GM21529 (cell line): Measurements from ENCODE around the gene SNX8.

ENCODE experiments used
- ATAC-seq: cut with Tn5 transposase; IDR thresholded peaks from one replicate; pipeline ENCODE4 v1.9.1; 2021; ENCODE audit not compliant: unreplicated experiment

SNX8 gene

DNA sequence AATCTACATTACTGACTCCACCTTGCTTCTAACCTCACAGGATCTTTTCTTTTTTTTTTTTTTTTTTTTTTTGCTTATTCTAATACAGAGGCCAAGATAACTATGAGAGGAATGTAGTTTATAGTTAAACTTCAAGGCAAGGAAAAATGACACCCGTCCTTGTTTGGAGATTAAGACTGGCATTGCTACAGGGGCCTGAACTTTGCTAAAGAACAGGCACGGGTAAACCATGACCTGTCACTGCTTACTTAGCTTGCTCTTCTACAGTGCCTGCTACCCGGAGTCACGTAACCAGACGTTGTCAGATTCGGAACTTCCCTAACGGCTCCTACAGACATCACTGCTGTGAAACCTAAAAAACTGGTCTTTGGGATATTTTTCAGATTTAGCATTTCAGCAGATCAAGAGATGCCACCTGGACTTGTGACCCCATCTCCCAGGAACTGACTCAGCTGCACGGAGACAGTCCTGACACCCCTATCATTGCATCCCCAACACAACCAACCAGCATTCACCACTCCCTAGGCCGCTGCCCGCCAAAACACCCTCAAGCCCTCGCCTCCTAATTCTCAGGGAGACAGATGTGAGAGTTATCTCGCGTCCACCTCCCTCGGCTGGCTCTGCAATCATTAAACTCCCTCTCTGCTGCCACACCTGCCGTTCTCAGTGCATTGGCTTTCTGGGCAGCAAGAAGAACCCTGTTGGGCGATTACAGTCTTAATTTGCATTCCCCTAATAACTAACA, 109.0 kb downstream of the SNX8 start:
- ATAC-seq = no peak

DNA sequence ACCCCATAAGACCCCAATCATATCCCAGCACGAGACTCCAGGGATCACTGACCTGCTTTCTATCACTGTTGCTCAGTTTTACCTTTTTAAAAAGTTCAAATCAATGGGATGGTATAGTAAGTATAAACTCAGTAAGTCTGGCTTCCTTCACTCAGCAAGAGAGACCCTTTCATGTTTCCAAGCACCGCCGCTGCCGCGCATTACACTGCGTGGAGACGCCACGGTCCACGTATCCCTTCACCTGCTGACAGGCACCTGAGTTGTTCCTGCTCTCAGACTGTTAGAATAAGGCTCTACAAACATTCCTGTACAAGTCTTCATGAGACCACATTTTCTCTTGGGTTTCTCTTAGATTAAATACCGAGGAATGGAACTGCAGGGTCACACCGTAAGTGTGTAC, 109.8 kb downstream of the SNX8 start:
- no peak for ATAC-seq

DNA sequence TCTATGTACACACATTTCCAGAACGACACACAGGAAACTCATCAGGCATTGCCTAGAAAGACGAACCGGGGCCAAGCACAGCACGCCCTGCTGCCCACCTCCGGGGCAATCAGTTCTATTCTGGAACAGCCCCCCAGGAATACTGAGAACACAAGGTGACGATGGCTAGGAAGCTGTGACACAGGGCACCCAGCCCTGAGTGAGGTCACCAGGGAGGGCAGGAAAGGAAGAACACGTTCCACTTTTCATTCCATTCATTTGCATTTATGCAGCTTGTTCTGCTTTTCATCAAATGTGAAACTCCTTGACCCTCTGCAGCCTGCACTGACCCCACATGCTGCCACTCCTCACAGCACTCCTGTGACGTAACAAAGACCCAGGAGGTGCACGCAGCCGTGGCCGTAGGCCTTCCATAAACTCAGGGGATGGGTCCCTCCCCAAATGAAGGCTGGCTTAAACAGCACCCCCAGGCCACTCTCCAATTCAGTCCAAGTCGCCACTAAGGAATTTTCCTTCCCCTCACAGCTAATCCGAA, 110.4 kb downstream of the SNX8 start:
- no peak for ATAC-seq

DNA sequence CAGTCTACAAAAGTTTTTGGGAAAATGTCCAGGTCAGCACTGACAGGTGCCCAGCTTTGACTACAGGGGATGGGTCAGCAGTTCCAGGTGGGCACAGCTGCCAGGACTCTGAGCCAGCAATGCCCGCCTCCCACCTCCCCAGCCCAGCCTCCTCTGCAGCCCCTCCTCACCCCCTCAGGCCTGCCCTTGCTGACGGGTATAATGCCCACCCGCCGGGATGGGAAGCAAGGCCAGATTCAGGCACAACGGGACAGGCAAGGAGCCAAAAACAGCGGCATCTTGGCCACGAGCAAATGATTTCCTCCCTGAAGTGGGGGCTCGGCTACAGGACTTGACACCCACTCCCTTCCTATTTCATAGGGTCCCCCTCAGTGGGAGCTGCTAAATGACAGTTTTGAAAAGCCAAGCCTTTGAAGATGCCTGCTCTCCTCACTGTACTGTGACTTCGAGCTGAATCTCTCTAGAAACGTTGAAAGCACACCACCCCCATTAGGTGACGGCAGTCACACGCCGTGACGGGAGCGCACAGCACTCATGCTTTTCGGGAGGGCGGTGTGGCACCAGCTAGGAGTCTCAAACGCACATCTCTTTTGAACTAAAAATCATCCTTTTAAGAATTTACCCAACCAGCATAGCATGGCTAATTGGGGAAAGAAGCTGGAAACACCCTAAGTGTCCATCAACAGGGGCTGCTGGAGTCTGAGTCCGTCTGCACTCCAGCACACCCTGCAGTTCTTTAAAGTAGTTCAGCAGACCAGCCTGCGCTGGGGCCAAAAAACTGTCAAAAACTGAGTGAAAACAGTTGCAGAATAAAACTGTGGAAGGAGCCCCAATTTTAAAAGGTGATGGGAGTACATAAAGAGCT, 111.1 kb downstream of the SNX8 start:
- ATAC-seq = no peak

DNA sequence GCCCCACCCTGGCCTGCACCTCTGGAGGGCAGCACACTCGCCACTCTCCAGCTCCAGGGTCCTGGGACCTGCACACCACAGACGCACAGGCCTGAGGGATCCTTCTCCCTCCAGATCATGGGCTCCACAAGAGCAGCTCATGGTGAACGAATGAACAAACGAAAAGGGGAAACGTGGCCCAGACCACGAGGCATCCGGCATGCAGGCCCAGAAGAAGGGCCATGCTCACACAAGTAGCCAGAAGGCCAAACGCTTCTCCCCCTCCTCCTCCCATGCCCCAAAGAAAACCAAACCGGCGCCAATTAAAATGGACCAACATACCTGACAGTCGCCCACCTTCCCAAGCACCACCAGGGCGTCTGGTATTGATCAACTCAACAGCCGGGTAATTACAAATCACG, 111.9 kb downstream of the SNX8 start:
- no peak for ATAC-seq
